Activated CD4-positive, alpha-beta T cell treated with anti-CD3 and anti-CD28 coated beads, Interleukin-2, amount 10 ng/mL, durations not matched to agents 24 days and 14 days (primary cell): ENCODE measurements around the gene CTDP1. TPM values are rescaled to one million over a fixed set of nuclear protein-coding genes. Genes with fewer than 3 reads are reported as not detected.

Experiments used
- DNase-seq: peaks from one replicate; pipeline ENCODE4 v3.0.0; 2022
- H3K27ac Mint-ChIP-seq: one replicate; pipeline ENCODE4 v1.8.0; 2022; ENCODE audit warnings: mild to moderate bottlenecking, mixed read lengths
- H3K27me3 Mint-ChIP-seq: one replicate; pipeline ENCODE4 v1.8.0; 2022; ENCODE audit warnings: mixed read lengths
- H3K36me3 Mint-ChIP-seq: one replicate; pipeline ENCODE4 v1.8.0; 2022; ENCODE audit warnings: low read depth, mild to moderate bottlenecking, mixed read lengths
- H3K4me1 Mint-ChIP-seq: one replicate; pipeline ENCODE4 v1.8.0; 2021; ENCODE audit warnings: mixed read lengths
- H3K4me3 Mint-ChIP-seq: one replicate; pipeline ENCODE4 v1.8.0; 2022; ENCODE audit warnings: mild to moderate bottlenecking, moderate library complexity, mixed read lengths
- H3K9me3 Mint-ChIP-seq: one replicate; pipeline ENCODE4 v1.8.0; 2021; ENCODE audit warnings: mixed read lengths
- intact Hi-C: fragments of 100-400 bp; cut with micrococcal nuclease; formaldehyde crosslinking; loops from one replicate; pipeline ENCODE4 v1.15.1; 2023
- total RNA-seq: library from RNA; stranded (reverse); gene quantifications from 2 replicates; pipeline ENCODE4 v1.2.3, GENCODE V29; 2022

CTDP1 gene
- total RNA-seq, 1 donor from 2014 or later = 45.5 TPM

DNA sequence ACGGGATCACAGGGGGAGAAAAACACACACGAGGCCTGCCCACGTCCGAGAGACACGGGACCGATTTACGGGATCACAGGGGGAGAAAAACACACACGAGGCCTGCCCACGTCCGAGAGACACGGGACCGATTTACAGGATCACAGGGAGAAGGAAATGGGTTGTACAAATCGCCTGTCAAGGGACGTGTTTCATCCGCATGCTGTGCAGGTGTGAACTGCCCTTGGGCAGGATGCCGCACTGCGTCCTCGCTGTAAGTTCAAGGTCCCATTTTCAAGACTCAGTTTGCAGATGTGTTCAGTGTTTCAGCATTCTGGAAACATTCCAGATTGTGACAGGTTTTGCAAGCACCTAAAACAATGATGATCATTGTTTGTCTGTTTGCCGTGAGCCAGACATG lies 115.8 kb downstream of the CTDP1 start:
- Mint-ChIP-seq H3K9me3 (no peaks in the 10 kb centered on the region), H3K36me3 (peaks cover 2% of the 10 kb centered on the region), H3K4me3 (no peak overlapping the region), H3K27me3 (peaks cover 60% of the 10 kb centered on the region), H3K27ac (no peak overlapping the region), H3K4me1 (peaks cover 12% of the 10 kb centered on the region)
- intact Hi-C loops = no loop called here
- no peak for DNase-seq

DNA sequence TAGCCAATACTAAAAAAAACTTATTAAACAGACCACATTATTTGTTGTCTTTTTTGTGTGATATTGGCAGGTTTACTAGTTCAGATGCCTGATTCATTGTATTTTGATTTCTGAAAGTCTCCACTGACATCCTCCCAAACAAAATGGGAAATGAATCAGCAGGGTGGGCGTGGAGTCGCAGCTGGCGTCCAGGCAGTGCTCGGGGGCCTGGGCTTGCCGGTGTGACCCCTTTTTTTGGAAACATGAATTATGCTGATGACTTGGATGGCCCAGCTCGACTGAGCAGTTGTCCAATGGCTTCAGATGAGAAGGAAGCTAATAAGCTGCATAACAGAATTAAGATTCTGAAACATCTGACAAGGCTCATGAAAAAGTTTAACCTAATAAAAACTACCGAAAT lies 116.4 kb downstream of the CTDP1 start:
- intact Hi-C loops = no loop called here
- DNase-seq = no peak
- H3K27me3 Mint-ChIP-seq = peaks cover 54% of the 10 kb centered on the region
- peaks cover 10% of the 10 kb centered on the region for H3K4me1 Mint-ChIP-seq
- H3K9me3 Mint-ChIP-seq = no peaks in the 10 kb centered on the region
- no peak overlapping the region for H3K27ac Mint-ChIP-seq
- H3K36me3 Mint-ChIP-seq = peaks cover 2% of the 10 kb centered on the region
- H3K4me3 Mint-ChIP-seq = no peak overlapping the region

DNA sequence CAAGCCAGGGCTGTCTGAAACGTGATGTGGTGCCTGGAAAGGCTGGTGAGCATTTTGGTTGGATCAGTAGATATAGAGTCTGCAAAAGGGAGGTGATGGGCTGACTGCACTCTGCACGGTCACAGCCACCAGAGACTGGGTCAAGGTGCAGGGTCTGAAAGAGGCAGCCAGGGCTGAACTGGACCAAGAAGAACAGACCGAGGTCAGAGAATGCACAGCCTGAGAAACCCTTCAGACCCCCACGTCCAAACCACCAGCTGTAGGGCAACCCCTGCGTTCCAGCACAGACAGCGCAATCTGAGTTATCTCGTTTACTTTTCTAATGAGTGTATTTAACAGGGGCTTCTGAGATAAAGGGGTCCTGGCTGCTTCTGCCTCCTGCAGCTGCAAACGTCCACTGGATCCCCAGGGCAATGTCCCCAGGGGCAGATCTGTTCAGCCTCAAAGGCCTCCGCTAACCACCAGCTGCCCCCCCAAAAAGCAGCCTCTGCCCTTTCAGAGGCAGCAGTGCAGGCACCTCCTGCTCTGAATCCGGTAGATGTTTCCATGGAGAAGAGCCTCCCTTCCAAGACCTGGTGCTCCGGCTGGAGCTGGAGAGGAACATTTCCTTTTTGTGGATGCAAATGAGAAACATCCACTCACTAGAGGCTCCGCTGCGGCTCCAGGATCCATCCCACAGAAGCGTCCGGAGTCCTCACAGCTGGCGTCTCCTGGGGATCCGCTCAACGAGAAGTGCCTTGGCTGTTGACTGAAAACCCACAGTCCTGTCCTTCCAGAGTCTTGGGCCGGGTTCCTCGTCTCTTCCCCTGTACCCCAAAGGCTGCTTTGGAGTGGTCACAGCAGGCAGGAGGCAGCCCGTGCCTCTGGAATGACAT lies 117.2 kb downstream of the CTDP1 start:
- Mint-ChIP-seq H3K4me1 (peaks cover 6% of the 10 kb centered on the region), H3K27ac (no peak overlapping the region), H3K4me3 (peak overlapping the region; percentile 69), H3K27me3 (peaks cover 47% of the 10 kb centered on the region), H3K36me3 (peaks cover 2% of the 10 kb centered on the region), H3K9me3 (no peaks in the 10 kb centered on the region)
- no peak for DNase-seq
- intact Hi-C loops = no loop called here

DNA sequence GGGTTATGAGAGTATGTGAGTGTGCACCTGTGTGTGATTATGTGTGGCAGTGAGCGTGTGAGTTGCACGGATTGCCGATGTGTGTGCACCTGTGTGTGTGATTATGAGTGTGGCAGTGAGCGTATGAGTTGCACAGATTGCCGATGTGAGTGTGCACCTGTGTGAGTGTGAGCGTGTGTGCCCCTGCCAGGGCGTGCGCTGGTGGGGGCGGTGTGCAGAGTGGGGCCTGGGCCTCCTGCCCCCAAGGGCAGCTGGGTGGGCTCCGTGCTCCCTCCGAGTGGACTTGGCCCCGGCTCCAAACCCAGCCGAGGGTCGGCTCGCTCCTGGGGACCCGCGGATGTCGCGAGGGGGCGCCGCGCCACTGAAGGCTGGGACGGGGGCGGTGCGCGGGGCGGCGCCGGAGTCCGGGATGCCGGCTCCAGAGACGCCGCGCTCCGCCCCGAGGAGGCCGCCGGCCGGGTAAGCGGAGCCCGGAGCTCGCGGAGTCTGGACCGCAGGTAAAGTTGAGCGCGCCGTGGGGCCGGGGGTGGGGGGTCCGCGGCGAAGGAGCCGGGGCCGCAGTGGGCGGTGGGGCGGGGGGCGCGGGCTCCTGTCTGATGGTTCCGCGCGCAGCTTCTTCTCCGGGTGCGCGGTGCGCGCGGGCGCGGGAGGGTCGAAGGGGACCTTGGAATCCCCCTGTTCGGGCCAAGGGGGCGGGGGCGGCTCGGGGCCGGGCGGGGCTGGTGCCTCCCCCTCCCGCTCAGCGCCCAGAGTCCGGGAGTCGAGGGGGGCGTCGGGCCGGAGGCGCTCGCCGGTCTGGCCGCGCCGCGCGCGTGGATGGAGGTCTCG lies 118.1 kb downstream of the CTDP1 start, which contains the start of gene KCNG2:
Gene KCNG2 (plus strand): TSS at position 421 of the 828 bp plus-strand sequence. CDS start 65,730 bp downstream, outside the sequence.
- intact Hi-C loops = no loop called here
- no peaks in the 10 kb centered on the region for H3K9me3 Mint-ChIP-seq
- H3K27me3 Mint-ChIP-seq = peaks cover 38% of the 10 kb centered on the region
- peaks cover 6% of the 10 kb centered on the region for H3K4me1 Mint-ChIP-seq
- H3K36me3 Mint-ChIP-seq = peaks cover 2% of the 10 kb centered on the region
- peak; percentile 67 for DNase-seq
- peak within 1 kb of the TSS; percentile 9 for H3K27ac Mint-ChIP-seq
- peak within 1 kb of the TSS; percentile 69 for H3K4me3 Mint-ChIP-seq

DNA sequence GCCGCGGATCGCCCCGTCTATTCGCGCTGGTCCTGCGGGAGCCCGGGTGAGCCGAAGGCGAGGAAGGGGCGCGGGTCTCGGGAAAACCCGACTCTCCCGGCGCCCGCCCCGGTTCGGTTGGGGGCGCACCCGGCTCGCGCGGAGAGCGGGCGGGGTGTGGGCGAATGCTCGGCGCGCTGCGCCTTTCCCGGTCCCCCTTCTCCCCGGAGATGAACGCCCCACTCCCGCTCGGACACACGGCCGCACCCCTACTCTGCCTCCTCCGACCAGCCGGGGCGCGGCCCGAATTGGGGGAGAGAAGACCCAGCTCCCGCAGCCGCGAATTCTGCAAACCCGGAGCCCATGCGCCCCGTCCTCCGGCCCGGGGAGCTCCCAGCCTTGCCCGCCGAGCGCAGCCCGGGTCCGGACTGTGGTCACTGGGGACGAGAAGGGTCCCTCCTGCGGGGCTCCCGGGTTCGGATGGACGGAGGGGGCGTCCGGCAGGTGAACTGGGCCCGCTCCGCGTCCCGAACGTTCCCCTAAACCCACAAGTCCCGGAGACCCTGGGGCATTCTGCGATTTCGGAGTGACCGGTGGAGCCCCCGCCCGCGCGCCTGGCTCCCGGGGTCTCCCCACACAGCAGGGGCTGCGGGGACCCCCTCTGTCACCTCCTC lies 118.9 kb downstream of the CTDP1 start:
- intact Hi-C loops = no loop called here
- Mint-ChIP-seq H3K9me3 (no peaks in the 10 kb centered on the region), H3K27me3 (peaks cover 36% of the 10 kb centered on the region), H3K4me1 (peaks cover 6% of the 10 kb centered on the region), H3K4me3 (no peak overlapping the region), H3K27ac (no peak overlapping the region), H3K36me3 (peaks cover 2% of the 10 kb centered on the region)
- no peak for DNase-seq

DNA sequence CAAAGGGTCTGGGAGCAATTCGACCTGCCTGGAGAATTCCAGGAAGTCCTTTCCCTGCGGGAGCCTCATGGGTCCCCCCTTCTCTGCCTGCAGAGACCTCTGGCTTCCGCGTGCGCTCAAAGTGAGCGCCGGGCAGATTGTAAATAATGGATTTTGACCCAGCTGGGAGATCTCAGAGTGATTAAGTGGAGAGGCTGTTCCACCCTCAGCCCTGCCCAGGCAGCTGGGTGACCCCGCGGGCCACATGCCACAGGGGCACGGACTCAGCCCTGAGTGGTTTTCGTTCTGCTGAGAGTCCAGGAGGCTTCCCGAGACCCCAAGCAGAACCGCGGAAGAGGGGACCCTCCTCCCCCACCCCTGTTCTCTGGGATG lies 119.4 kb downstream of the CTDP1 start:
- Mint-ChIP-seq H3K4me3 (no peak overlapping the region), H3K9me3 (no peaks in the 10 kb centered on the region), H3K4me1 (peaks cover 6% of the 10 kb centered on the region)

DNA sequence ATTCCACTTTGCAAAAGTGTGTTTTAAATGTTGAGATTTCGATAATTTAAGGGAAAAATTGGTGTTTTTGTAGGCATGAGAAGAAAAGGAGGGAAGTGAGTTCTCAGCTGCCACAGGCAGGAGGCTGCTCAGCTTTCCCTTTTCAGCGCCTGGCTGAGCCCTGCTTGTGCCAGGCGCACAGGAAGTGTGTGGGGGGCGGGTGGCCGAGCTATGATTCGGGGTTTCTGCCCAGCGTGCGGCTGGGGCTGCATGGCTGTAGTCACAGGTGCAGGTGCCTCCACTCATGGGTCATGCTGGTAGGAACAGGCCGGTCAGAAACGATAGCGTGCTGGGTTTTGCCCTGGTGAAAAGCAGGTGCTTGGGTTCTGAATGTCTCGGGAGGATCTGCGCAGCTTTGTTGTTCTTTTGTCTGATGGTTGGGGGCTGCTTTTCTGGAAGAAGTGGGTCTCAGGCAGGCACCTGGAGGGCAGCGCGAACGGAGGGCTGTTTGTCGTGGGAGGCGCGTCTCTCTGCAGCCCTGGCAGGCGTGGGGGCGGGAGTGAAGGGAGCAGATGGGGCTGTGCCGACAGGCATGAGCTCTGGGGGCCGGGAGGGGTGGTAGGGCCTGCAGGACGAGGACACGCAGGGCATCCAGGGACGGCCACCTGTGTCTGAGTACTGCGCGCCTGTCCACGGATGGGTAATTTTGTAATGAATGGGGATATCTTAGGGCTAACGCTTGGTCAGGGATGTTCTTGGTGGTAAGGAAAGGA lies 120.2 kb downstream of the CTDP1 start:
- Mint-ChIP-seq H3K4me1 (peaks cover 6% of the 10 kb centered on the region), H3K36me3 (peaks cover 2% of the 10 kb centered on the region), H3K27ac (no peak overlapping the region), H3K4me3 (no peak overlapping the region), H3K9me3 (no peaks in the 10 kb centered on the region), H3K27me3 (peaks cover 34% of the 10 kb centered on the region)
- no peak for DNase-seq
- intact Hi-C loops = no loop called here

More for the DNA sequence above, 119.4 kb downstream of the CTDP1 start:
- peaks cover 36% of the 10 kb centered on the region for H3K27me3 Mint-ChIP-seq
- H3K36me3 Mint-ChIP-seq = peaks cover 2% of the 10 kb centered on the region
- intact Hi-C loops = no loop called here
- no peak overlapping the region for H3K27ac Mint-ChIP-seq
- DNase-seq = no peak

DNA sequence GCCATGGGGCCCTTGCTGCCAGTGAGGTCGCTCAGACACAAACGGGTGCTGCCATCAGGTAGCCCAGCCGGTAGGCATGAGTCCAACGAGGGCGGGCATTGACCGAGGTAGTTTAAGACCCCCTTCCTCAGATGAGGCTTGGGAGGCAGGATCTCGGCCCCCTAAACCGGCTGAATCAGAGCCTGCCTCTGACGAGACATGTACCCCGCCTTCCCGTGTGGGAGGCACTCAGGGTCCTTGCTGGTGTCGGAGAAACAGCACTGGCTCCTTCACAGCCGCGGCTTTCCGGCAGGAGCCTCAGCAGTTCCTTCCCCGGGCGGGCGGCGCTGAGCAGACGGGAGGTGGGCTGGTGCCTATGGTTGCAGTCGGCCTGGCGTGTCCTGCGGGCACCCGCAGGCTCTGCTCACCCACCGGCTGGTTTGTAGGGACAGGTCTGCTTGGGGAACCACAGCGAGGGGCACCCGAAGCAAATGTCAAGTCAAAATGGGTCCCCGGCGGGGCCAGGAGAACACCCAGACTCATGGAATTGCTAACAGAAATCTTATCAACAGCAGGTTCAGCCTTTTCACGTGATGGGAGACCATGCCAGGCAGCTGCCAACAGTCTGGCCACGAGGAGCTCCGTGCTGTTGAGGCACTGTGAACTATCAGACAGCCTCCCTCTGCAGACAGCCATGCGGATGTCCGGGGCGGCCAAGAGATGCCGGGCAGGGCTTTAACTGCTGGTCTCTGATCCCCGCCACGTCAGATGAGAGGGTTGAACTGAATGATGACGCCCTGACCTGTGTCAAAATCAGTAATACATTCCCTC lies 121.0 kb downstream of the CTDP1 start:
- Mint-ChIP-seq H3K4me3 (no peak overlapping the region), H3K27ac (no peak overlapping the region), H3K4me1 (peaks cover 8% of the 10 kb centered on the region), H3K9me3 (no peaks in the 10 kb centered on the region), H3K27me3 (peaks cover 30% of the 10 kb centered on the region), H3K36me3 (peaks cover 2% of the 10 kb centered on the region)
- intact Hi-C loops = no loop called here
- no peak for DNase-seq

DNA sequence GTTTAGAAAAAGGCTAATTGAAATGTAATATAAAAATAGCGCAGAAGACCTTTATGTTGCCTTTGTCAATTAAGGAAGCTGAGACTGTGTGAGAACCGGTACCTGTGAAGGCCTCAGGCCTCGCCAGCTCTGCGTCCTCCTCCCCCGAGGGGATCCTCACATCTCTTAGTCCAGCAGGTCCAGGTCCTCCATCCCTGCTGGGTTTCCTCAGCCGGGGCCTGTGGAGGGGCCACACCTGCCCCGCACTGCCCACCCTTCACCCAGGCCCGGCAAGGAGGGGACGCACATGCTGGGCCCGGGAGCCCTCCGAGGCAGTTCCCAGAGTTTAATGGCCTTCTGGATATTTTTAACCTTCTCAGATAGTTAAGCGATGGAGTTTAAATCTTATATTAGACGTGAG lies 121.6 kb downstream of the CTDP1 start:
- intact Hi-C loops = no loop called here
- H3K4me3 Mint-ChIP-seq = no peak overlapping the region
- H3K36me3 Mint-ChIP-seq = peaks cover 2% of the 10 kb centered on the region
- H3K27me3 Mint-ChIP-seq = peaks cover 26% of the 10 kb centered on the region
- no peak overlapping the region for H3K27ac Mint-ChIP-seq
- no peak for DNase-seq
- peaks cover 9% of the 10 kb centered on the region for H3K4me1 Mint-ChIP-seq
- no peaks in the 10 kb centered on the region for H3K9me3 Mint-ChIP-seq

DNA sequence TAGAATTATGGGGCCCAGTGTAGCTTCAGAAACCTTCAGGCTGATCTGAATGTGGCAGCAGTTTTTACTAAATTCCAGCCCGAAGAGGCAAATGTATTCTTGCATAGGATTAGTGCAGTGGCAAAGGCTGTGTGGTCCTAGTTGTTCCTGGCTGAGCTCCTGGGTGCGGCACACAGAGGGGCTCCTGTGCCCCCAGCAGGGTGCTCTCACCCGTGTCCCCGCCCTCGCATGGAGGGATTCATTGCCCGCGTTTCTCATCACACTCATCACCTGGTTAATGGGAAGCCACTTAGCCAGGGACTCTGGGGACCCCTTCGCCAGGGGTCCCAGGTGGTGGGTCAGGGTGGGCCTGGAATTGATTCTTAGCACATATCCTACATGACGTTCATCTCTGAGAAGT lies 122.0 kb downstream of the CTDP1 start:
- Mint-ChIP-seq H3K36me3 (peaks cover 2% of the 10 kb centered on the region), H3K27ac (no peak overlapping the region), H3K4me1 (peaks cover 9% of the 10 kb centered on the region), H3K27me3 (peaks cover 22% of the 10 kb centered on the region), H3K9me3 (no peaks in the 10 kb centered on the region), H3K4me3 (no peak overlapping the region)
- intact Hi-C loops = no loop called here
- DNase-seq = no peak

DNA sequence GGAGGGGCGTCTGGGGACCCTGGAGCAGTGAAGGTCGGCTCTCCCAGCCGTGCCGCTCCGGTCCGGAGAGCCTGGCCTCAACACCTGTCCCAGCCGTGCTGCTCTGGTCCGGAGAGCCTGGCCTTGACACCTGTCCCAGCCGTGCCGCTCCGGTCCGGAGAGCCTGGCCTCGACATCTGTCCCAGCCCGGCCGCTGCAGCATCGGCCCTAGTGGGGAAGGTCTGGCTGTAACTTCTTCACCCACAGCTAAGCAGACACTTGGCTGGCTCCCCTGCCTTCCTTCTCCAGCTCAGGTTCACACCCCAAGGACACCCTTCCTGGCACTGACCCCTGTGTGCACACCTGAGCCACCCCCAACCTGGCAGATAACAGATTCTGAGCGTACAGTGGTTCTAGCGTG lies 122.7 kb downstream of the CTDP1 start:
- intact Hi-C loops = no loop called here
- no peaks in the 10 kb centered on the region for H3K9me3 Mint-ChIP-seq
- no peak overlapping the region for H3K4me3 Mint-ChIP-seq
- no peak overlapping the region for H3K27ac Mint-ChIP-seq
- peaks cover 2% of the 10 kb centered on the region for H3K36me3 Mint-ChIP-seq
- peaks cover 8% of the 10 kb centered on the region for H3K4me1 Mint-ChIP-seq
- no peak for DNase-seq
- H3K27me3 Mint-ChIP-seq = peaks cover 18% of the 10 kb centered on the region

DNA sequence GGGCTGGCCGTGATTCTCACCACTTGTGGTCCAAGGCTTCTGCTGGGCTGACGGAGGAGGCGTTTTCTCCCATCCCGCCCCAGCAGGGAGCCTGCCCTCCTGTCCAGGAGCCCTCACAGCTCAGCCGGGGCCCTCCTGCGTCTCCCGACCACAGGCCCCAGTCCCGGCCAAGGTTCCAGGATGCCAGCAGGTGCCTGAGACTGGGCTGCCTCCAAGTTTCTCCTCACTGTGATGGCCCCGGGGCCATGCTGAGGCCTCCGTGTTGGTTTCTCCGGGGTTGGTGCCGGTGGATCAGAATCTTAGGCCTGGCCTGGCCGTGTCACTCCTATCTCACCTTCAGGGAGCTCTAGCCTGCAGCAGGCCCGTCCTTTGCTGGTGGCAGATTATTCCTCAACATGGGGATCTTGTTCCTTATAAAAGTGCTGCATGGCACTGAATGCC lies 124.0 kb downstream of the CTDP1 start:
- H3K27me3 Mint-ChIP-seq = peaks cover 16% of the 10 kb centered on the region
- H3K4me1 Mint-ChIP-seq = peaks cover 6% of the 10 kb centered on the region
- intact Hi-C loops = no loop called here
- no peaks in the 10 kb centered on the region for H3K36me3 Mint-ChIP-seq
- no peak overlapping the region for H3K4me3 Mint-ChIP-seq
- no peak for DNase-seq
- no peak overlapping the region for H3K27ac Mint-ChIP-seq
- H3K9me3 Mint-ChIP-seq = no peaks in the 10 kb centered on the region
